ENCODE results near the gene AMY1C.
"Not testable (repeated sequence)": the region's sequence is repeated elsewhere in the genome, so short reads cannot be mapped to it uniquely, and the experiment has no call there.

AMY1C gene

GRCh38 chr1:103749598-103749997 lies at the start of gene AMY1C:
AMY1C (plus strand) TSS chr1:103749898; CDS start chr1:103750470, 572 bp downstream.
- not testable (repeated sequence) for DNase-seq

DNA sequence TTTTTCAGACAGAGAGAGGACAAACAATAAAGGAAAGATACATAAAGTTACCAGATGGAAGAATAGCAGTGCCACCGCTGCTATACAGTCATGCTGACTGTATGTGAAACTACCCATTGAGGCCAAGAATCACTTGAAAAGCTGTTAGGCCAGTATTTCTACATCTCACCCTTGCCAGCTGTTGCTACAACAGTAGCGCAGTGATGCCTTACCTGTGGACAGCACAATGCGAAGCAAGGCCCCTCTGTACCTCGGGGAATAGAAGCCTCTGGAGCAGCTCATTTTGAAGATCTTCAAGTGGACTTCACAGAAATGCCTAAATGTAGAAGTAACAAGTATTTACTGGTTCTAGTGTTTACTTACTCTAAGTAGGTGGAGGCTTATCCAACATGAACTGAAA lies 49.0 kb upstream of the AMY1C start:
- not testable (repeated sequence) for DNase-seq

- not testable (repeated sequence) for DNase-seq
Observed at GRCh38 chr1:103701256-103701655, 48.4 kb upstream of the AMY1C start.

DNA sequence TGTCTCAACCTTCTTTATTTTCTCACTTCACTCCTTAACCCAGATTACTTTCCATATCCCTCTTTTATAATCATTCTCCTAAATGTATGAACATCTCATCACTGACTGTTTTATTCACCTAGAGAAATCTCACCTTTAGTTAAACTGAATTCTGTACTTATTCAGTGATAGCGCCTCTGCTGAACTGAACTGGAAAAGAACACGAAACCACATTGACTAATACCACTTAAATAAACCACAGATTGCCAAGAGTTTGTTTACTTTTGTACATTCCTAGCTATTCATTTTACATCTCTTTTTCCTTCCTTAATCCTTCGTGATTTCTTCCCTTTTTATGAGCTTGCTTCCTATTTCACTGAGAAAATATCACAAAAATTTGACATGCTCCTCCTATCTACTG lies 42.0 kb upstream of the AMY1C start:
- DNase-seq = not testable (repeated sequence)

DNA sequence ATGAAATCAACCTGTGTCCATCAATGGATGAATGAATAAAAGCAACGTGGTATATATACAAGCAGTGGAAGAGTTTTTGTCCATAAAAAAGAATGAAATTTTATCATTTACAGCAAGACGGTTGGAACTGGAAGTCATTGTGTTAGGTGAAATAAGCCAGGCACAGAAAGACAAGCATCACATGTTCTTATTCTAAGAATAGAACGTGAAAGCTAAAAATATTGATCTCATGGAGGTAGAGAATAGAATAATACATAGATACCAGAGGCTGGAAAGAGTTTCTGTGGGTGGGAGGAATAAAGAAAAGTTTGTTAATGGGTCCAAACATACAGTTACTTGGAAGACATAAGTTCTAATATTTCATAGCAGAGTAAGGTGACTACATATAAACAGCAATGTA lies 39.3 kb upstream of the AMY1C start:
- not testable (repeated sequence) for DNase-seq

DNA sequence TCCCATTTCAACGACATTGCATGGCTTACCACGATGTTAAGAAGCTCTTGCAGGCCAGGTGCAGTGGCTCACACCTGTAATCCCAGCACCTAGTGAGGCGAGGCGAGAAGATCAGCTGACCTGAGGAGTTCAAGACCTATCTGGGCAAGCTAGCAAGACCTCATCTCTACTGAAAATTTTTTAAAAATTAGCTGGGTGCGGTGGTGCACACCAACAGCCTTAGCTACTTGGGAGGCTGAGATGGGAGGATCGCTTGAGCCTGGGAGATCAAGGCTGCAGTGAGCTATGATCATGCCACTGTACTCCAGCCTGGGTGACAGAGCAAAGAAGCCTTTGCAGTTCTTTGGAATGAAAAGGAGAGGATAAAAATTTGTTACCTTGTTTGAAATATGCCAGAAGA lies 32.3 kb upstream of the AMY1C start:
- not testable (repeated sequence) for DNase-seq

- DNase-seq = not testable (repeated sequence)
Observed at GRCh38 chr1:103721473-103721872, 28.2 kb upstream of the AMY1C start.

DNA sequence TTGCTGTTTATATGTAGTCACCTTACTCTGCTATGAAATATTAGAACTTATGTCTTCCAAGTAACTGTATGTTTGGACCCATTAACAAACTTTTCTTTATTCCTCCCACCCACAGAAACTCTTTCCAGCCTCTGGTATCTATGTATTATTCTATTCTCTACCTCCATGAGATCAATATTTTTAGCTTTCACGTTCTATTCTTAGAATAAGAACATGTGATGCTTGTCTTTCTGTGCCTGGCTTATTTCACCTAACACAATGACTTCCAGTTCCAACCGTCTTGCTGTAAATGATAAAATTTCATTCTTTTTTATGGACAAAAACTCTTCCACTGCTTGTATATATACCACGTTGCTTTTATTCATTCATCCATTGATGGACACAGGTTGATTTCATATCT lies 14.4 kb upstream of the AMY1C start:
- DNase-seq = not testable (repeated sequence)

- not testable (repeated sequence) for DNase-seq
Observed at GRCh38 chr1:103738031-103738430, 11.7 kb upstream of the AMY1C start.

DNA sequence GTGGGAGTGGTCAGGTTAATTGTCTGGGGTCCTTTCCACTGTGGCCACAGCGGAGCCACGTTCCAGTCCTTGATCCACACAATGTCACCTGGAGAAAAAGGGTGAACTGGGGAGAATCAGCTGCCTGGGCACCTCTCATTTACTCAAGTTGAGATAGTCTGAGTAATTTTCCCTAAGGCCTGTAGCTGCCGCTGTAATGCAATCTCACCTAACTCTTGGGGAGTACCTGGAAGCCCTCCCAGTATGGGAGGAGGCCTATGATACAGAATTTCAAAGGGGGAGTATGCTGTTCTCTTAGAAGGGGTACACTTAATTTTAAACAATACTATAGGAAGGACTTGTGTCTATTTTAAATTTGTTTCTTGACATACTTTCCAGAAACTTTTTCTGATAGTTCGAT lies 5.2 kb upstream of the AMY1C start:
- not testable (repeated sequence) for DNase-seq

DNA sequence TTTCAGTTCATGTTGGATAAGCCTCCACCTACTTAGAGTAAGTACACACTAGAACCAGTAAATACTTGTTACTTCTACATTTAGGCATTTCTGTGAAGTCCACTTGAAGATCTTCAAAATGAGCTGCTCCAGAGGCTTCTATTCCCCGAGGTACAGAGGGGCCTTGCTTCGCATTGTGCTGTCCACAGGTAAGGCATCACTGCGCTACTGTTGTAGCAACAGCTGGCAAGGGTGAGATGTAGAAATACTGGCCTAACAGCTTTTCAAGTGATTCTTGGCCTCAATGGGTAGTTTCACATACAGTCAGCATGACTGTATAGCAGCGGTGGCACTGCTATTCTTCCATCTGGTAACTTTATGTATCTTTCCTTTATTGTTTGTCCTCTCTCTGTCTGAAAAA lies 4.7 kb upstream of the AMY1C start:
- not testable (repeated sequence) for DNase-seq

DNA sequence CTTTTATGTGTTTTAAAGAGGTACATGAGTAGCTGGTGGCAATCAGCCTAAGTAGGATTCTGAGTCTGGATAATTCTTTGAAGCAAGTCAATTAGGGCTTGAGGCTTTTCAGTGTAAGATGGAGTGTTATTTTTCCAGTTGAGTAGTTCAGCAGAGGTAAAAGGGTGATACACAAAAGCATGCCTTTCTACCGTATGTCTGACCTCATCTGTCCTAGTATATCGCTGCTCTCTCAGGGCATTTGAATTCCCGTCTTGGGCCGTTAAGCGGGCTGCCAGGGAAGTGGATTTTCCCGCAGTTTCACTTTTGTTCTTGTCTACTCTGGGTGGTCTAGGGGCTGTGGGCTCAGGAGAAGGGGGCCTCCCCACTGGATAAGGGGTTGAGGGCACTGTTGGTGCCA lies 1.4 kb upstream of the AMY1C start:
- DNase-seq = not testable (repeated sequence)

DNA sequence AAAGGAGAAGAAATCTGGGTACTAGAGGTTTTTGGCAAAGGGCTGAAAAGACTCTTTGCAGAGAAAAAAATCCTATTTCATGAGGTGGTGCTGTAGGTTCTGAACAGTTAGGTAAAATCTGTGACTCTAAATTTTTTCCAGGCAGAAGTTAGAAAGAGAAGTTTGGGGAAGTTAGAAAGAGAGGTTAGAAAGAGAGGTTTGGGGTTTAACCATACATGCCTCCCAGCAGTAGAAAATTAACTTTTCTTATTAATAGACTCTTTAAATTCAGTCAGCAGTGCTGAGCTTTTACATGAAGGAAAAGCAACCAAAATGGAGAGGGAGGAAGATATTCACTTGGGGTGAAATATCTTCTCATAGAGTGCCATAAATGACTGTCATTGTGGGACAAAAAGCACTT lies 12.2 kb downstream of the AMY1C start:
- DNase-seq = no peak

DNA sequence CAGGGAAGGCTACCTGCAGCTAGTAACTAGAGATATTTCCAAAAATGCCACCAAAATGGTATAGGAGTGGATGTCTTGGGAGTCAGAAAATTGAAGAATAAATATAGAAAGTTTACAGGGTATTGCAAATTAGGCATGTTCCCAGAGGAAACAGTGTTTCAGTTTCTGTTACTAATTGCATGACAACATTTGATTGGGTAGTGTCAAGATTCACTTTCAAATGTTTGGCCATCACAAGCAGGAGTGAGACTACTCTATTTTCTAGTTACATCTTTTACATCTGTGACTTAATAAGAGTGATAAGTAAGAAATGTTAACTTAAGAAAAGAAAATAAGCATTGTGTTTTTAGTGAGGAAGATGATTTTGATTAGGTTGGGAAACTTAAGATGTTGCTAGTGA lies 30.2 kb downstream of the AMY1C start:
- DNase-seq = no peak

GRCh38 chr1:103783944-103784377 lies 34.3 kb downstream of the AMY1C start:
- no peak for DNase-seq

GRCh38 chr1:103788377-103788776 lies 38.7 kb downstream of the AMY1C start:
- no peak for DNase-seq

DNA sequence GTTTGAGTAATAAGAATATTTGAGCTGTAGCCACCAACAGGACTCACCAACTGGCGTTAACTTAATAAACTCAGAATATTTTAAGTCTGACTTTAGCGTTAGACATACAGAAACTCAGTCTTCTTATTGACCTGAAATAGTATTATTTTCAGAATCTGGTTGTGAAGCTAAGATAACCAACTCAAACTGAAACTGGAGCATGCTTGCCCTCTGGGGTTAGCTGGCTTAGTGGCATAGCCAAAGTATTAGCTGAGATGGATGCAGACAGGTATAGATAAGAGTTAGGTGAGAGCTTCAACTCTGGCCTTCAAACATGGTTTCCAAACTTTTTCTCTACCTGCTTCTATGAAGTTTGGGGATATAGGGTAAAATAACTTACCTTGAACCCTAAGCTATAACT lies 40.5 kb downstream of the AMY1C start:
- no peak for DNase-seq
